Measurements from ENCODE around the gene LTK. TPM values are rescaled to one million over a fixed set of nuclear protein-coding genes. Genes with fewer than 3 reads are reported as not detected.

The LTK gene
- total and polyA plus RNA-seq, 3 donors from 2014 or later, result 2.9 to 4.2 (median 3.7) TPM

- TF ChIP-seq CTCF (IDR thresholded peaks at IDR 0.05), result no peak
- no peak for TF ChIP-seq POLR2A (IDR thresholded peaks at IDR 0.05)
- Histone ChIP-seq H3K36me3 (ENCODE audit: low read depth, missing control alignments) (no peaks in the 10 kb centered on the region), H3K4me3 (no peak overlapping the region), H3K9me3 (no peaks in the 10 kb centered on the region), H3K4me1 (peaks cover 30% of the 10 kb centered on the region), H3K27me3 (no peaks in the 10 kb centered on the region), H3K27ac (no peak overlapping the region)
- 82 to 83% methylated on average over 5 of the region's 5 CpGs for WGBS, 2 donors
- intact Hi-C loops (cut with DNase I; ENCODE audit: low total_unique reads), result no loop called here
- no peak for DNase-seq
These were observed 43.0 kb upstream of the LTK start for GRCh38 chr15:41556677-41557076.

- Histone ChIP-seq H3K27ac (no peak overlapping the region), H3K36me3 (ENCODE audit: low read depth, missing control alignments) (no peaks in the 10 kb centered on the region), H3K4me1 (peaks cover 15% of the 10 kb centered on the region), H3K27me3 (no peaks in the 10 kb centered on the region), H3K4me3 (no peak overlapping the region), H3K9me3 (no peaks in the 10 kb centered on the region)
- DNase-seq, result no peak
- TF ChIP-seq CTCF (IDR thresholded peaks at IDR 0.05), result no peak
- 76 to 83% methylated on average over 3 of the region's 3 CpGs for WGBS, 2 donors
- intact Hi-C loops (cut with DNase I; ENCODE audit: low total_unique reads), result no loop called here
These were observed 41.3 kb upstream of the LTK start for GRCh38 chr15:41554915-41555314.

GRCh38 chr15:41554343-41554742 is 40.7 kb upstream of the LTK start:
- Histone ChIP-seq H3K4me3 (no peak overlapping the region), H3K27ac (no peak overlapping the region), H3K27me3 (no peaks in the 10 kb centered on the region), H3K9me3 (no peaks in the 10 kb centered on the region), H3K36me3 (ENCODE audit: low read depth, missing control alignments) (no peaks in the 10 kb centered on the region), H3K4me1 (peaks cover 11% of the 10 kb centered on the region)
- no peak for DNase-seq
- 92 to 97% methylated on average over 5 of the region's 5 CpGs for WGBS, 2 donors
- intact Hi-C loops (cut with DNase I; ENCODE audit: low total_unique reads), result no loop called here
- TF ChIP-seq CTCF (IDR thresholded peaks at IDR 0.05), result no peak
- TF ChIP-seq POLR2A (IDR thresholded peaks at IDR 0.05), result no peak

GRCh38 chr15:41553731-41554130 is 40.1 kb upstream of the LTK start:
- DNase-seq, result no peak
- H3K9me3 ChIP-seq, result no peaks in the 10 kb centered on the region
- intact Hi-C loops (cut with DNase I; ENCODE audit: low total_unique reads), result no loop called here
- TF ChIP-seq CTCF (IDR thresholded peaks at IDR 0.05) (no peak), POLR2A (IDR thresholded peaks at IDR 0.05) (no peak)
- no peak overlapping the region for H3K4me3 ChIP-seq
- WGBS, 2 donors, result 91 to 100% methylated on average over 1 of the region's 1 CpG
- H3K4me1 ChIP-seq, result peaks cover 11% of the 10 kb centered on the region
- no peaks in the 10 kb centered on the region for H3K36me3 ChIP-seq (ENCODE audit: low read depth, missing control alignments)
- no peaks in the 10 kb centered on the region for H3K27me3 ChIP-seq
- no peak overlapping the region for H3K27ac ChIP-seq

GRCh38 chr15:41550066-41550775 is 36.6 kb upstream of the LTK start:
- H3K4me3 ChIP-seq, result no peak overlapping the region
- H3K4me1 ChIP-seq, result no peaks in the 10 kb centered on the region
- intact Hi-C loops (cut with DNase I; ENCODE audit: low total_unique reads), result no loop called here
- TF ChIP-seq POLR2A (IDR thresholded peaks at IDR 0.05) (no peak), CTCF (IDR thresholded peaks at IDR 0.05) (no peak)
- H3K9me3 ChIP-seq, result no peaks in the 10 kb centered on the region
- no peak overlapping the region for H3K27ac ChIP-seq
- H3K27me3 ChIP-seq, result no peaks in the 10 kb centered on the region
- DNase-seq, result no peak
- no peaks in the 10 kb centered on the region for H3K36me3 ChIP-seq (ENCODE audit: low read depth, missing control alignments)
- 93 to 96% methylated on average over 9 of the region's 9 CpGs for WGBS, 2 donors
